Measurements from ENCODE around the gene AFAP1L1.
"Not testable (repeated sequence)": the region's sequence is repeated elsewhere in the genome, so short reads cannot be mapped to it uniquely, and the experiment has no call there.

The AFAP1L1 gene

DNA sequence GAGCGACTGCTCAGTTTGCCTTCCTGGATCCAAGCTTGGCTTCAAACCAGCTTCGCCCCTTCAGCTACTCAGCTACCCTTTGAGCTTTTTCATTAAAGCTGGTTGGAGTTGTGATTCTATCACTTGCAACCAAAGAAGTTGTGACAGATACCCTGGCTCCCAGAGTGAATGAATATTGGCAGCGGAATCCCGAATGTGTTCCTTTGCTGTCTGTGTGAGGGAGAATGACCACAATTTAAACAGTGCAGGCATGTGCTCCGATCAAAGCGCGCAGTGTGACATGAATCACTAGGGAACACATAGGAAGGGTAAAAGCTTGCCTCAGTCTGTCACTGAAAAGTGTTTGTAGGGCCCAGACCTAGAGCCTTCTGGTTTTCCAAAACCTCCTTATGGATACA lies 6.6 kb upstream of the AFAP1L1 start:
- H3K36me3 ChIP-seq: no peaks in the 10 kb centered on the region
- TF ChIP-seq, protein P1, sequence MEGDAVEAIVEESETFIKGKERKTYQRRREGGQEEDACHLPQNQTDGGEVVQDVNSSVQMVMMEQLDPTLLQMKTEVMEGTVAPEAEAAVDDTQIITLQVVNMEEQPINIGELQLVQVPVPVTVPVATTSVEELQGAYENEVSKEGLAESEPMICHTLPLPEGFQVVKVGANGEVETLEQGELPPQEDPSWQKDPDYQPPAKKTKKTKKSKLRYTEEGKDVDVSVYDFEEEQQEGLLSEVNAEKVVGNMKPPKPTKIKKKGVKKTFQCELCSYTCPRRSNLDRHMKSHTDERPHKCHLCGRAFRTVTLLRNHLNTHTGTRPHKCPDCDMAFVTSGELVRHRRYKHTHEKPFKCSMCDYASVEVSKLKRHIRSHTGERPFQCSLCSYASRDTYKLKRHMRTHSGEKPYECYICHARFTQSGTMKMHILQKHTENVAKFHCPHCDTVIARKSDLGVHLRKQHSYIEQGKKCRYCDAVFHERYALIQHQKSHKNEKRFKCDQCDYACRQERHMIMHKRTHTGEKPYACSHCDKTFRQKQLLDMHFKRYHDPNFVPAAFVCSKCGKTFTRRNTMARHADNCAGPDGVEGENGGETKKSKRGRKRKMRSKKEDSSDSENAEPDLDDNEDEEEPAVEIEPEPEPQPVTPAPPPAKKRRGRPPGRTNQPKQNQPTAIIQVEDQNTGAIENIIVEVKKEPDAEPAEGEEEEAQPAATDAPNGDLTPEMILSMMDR (IDR thresholded peaks at IDR 0.05; ENCODE audit: low read depth, low read length): no peak
- no peaks in the 10 kb centered on the region for H3K9me3 ChIP-seq
- no peak overlapping the region for H3K4me3 ChIP-seq (ENCODE audit: low read depth, low read length)
- H3K27me3 ChIP-seq: peaks cover 3% of the 10 kb centered on the region; the same call in 1 of the 2 replicates
- no peak for DNase-seq
- no peaks in the 10 kb centered on the region for H3K4me1 ChIP-seq

DNA sequence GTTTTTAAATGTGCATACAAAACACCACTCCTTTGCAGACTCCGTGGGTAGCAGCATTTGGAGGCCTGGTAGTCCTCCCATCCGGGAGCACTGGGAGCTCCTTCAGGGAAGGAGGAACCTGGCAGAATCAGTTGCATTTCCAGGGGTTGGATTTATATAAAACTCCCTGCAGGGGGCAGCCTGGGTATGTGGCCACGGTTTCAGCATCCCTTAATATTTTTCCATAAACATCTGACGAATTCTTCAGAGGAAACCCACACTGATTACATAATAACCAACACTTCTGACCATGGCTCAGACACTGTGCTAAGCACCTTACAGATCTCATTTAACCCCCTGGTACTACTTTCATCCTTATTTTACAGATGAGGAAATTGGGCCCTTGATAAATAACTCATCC lies 6.1 kb upstream of the AFAP1L1 start:
- TF ChIP-seq, protein P1 (IDR thresholded peaks at IDR 0.05; ENCODE audit: low read depth, low read length): peak; percentile 49
- H3K4me3 ChIP-seq (ENCODE audit: low read depth, low read length): no peak overlapping the region
- no peaks in the 10 kb centered on the region for H3K9me3 ChIP-seq
- H3K27me3 ChIP-seq: peaks cover 3% of the 10 kb centered on the region; the same call in 1 of the 2 replicates
- peak; percentile 17 for DNase-seq
- H3K36me3 ChIP-seq: no peaks in the 10 kb centered on the region
- no peaks in the 10 kb centered on the region for H3K4me1 ChIP-seq

DNA sequence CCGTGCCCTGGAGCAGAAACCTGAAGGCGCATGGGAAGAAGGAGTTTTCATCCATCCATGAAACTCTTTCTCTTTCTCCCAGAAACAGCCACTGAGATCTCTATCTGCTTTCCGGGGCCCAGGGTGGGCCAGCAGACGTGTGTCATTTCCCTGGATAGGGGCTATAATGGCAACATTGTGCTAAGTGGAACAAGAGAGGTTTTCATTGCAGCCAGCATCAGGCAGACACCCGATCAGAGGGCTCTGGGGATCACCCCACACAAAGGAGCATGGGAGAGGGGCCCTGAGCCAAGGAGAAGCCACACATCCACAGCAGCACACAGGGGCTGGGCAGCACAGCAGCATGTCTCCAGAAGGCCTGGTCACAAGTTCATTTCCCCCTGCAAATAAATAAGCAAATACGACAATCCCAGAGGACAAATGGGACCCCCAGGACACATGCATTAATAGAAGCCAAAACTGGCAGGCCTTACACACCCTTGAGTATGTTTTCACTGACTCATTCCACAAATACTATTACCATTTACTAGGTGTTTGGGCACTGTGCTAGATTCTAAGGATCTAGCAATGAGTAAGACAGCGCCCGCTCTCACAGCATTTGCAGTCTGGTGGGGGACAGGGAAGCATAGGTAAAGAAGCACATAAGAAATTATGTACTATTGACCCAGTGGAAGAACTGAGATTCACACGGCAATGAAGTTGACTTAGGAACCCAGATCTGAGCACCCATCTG lies 4.3 kb upstream of the AFAP1L1 start:
- TF ChIP-seq, protein P1 (IDR thresholded peaks at IDR 0.05; ENCODE audit: low read depth, low read length): no peak
- Histone ChIP-seq H3K4me3 (ENCODE audit: low read depth, low read length) (no peak overlapping the region), H3K27me3 (peaks cover 8% of the 10 kb centered on the region; the same call in 1 of the 2 replicates), H3K4me1 (0 out of 2 replicates have a peak, but pooled peaks cover 3% of the 10 kb centered on the region), H3K9me3 (no peaks in the 10 kb centered on the region), H3K36me3 (no peaks in the 10 kb centered on the region)
- no peak for DNase-seq

DNA sequence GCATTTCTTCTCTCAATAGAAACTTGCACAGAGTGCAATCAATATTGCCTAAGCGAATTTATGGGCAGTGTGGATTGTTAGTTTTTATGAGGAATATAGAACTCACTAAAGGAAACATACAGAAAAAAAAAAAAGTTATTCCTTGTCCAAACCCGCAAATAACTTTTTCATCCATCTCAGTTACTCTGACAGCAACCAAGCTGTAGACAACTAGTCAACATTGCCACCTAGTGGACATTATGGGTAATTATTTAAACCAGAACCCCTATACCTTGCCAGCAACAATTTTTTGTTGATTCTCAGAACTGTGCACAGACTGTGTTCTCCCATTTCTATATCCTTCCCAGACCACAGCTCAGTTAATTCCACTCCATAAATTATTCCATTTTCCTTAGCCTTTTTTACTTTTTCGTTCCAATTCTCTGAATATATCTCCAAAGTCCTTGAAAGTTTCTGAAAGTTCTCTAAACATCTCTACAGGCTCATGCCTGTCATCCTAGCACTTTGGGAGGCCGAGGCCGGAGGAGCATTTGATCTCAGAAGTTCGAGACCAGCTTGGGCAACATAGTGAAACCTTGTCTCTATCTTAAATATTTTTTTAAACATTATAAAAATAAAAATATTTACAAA lies 2.6 kb upstream of the AFAP1L1 start:
- no peaks in the 10 kb centered on the region for H3K36me3 ChIP-seq
- no peaks in the 10 kb centered on the region for H3K9me3 ChIP-seq
- DNase-seq: no peak
- peaks cover 8% of the 10 kb centered on the region; the same call in 1 of the 2 replicates for H3K27me3 ChIP-seq
- H3K4me3 ChIP-seq (ENCODE audit: low read depth, low read length): no peak overlapping the region
- H3K4me1 ChIP-seq: 0 out of 2 replicates have a peak, but pooled peaks cover 3% of the 10 kb centered on the region
- TF ChIP-seq, protein P1 (IDR thresholded peaks at IDR 0.05; ENCODE audit: low read depth, low read length): peak; percentile 80

DNA sequence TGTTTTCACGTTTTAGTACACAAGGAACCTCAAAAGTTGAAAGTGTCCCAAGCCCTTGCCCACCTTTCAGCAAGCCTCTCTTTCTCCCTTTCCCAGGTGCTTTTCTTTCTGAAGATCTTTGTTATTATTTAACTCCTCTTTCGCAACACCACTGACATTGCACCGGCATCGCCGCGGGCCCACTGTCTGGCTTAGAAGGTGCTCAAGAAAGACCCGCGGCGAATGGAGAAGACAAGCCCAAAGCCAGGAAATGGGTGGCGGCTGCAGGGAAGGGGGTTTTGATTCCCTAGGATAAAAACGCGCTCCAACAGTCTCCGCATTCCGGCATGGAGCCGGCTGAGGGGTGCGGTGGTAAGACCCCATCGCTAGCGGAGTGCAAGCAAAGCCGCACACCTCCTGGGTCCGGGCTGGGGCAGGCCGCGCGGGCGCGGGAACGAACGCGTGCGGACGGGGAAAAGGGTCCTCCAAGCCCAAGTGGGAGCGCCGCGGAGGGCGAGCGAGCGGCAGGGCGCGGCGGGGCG lies 404 bp upstream of the AFAP1L1 start:
- DNase-seq: no peak
- TF ChIP-seq, protein P1 (IDR thresholded peaks at IDR 0.05; ENCODE audit: low read depth, low read length): no peak
- H3K4me3 ChIP-seq (ENCODE audit: low read depth, low read length): peak overlapping the region; percentile 79
- H3K4me1 ChIP-seq: 0 out of 2 replicates have a peak, but pooled peaks cover 3% of the 10 kb centered on the region
- H3K9me3 ChIP-seq: no peaks in the 10 kb centered on the region
- 0 out of 2 replicates have a peak, but pooled peaks cover 4% of the 10 kb centered on the region for H3K27me3 ChIP-seq
- H3K36me3 ChIP-seq: no peaks in the 10 kb centered on the region

DNA sequence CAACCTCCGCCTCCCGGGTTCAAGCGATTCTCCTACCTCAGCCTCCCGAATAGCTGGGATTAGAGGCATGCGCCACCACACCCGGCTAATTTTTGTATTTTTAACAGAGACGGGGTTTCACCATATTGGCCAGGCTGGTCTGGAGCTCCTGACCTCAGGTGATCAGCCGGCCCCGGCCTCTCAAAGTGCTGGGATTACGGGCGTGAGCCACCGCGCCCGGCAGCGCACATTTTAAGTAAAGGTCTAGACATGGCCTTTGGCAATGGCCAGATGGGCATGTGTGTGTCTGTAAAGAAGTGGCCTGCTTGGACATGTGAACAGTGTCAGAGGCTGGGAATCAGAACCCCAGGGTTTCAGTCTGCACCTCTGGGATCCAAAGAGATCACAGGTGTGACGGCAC lies 1.1 kb downstream of the AFAP1L1 start:
- H3K36me3 ChIP-seq; H3K27me3 ChIP-seq; H3K4me1 ChIP-seq; H3K9me3 ChIP-seq; H3K4me3 ChIP-seq (ENCODE audit: low read depth, low read length); DNase-seq: not testable (repeated sequence)
